IPS-NIHi11 (cell line): ENCODE measurements around the gene CHRD.

Source experiments
- DNase-seq: peaks from one replicate; pipeline ENCODE4 v3.0.0; 2012; ENCODE audit warnings: mixed read lengths, low spot score

CHRD gene

DNA sequence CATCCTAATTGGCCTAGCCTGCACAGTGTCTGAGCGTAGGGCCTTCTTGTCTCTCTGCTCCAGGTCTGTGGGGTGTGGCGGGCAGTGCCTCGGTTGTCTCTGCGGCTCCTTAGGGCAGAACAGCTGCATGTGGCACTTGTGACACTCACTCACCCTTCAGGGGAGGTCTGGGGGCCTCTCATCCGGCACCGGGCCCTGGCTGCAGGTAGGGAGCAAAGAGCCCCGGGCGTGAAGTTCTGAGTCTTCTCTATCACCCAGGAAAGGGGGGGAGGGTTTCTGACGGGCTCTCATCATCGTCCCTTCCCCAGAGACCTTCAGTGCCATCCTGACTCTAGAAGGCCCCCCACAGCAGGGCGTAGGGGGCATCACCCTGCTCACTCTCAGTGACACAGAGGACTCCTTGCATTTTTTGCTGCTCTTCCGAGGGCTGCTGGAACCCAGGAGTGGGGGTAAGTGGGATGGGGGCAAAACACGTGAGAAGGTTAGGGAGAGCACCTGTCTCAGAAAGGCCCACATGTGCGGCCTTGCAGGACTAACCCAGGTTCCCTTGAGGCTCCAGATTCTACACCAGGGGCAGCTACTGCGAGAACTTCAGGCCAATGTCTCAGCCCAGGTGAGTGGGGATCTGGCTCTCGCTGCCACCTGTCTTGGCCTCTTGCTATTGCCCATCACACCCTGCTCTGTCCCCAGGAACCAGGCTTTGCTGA lies 2.6 kb downstream of the CHRD start:
- no peak for DNase-seq

DNA sequence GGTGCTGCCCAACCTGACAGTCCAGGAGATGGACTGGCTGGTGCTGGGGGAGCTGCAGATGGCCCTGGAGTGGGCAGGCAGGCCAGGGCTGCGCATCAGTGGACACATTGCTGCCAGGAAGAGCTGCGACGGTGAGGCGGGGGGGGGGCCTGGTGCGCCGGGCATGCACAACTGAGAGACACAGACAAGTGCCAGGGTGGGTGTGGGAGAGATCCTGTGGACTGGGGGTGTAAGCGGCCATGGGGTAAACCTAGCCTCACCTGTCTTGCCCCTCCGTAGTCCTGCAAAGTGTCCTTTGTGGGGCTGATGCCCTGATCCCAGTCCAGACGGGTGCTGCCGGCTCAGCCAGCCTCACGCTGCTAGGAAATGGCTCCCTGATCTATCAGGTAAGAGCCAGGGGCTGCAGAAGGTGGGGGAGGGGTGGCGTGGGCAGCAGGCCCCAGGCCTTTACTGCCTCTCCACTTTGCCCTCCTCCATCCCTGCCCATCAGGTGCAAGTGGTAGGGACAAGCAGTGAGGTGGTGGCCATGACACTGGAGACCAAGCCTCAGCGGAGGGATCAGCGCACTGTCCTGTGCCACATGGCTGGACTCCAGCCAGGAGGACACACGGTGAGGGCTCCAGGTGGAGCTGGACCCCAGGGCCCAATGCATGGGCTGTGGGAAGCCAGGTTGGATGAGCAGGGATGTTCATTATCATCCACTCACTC lies 3.3 kb downstream of the CHRD start:
- DNase-seq: no peak

DNA sequence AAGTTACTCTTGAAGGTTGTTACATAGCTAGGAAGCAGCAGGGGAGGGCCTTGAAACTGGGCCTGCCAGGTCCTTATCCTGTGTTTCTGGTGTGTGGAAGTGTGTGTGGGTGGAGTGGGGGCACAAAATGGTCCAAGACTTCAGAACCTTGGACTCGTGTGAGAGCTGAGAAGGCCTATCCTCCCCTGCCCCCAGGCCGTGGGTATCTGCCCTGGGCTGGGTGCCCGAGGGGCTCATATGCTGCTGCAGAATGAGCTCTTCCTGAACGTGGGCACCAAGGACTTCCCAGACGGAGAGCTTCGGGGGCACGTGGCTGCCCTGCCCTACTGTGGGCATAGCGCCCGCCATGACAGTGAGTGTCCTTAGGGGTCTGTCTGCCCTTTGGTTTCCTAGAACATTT lies 4.5 kb downstream of the CHRD start:
- DNase-seq: no peak

DNA sequence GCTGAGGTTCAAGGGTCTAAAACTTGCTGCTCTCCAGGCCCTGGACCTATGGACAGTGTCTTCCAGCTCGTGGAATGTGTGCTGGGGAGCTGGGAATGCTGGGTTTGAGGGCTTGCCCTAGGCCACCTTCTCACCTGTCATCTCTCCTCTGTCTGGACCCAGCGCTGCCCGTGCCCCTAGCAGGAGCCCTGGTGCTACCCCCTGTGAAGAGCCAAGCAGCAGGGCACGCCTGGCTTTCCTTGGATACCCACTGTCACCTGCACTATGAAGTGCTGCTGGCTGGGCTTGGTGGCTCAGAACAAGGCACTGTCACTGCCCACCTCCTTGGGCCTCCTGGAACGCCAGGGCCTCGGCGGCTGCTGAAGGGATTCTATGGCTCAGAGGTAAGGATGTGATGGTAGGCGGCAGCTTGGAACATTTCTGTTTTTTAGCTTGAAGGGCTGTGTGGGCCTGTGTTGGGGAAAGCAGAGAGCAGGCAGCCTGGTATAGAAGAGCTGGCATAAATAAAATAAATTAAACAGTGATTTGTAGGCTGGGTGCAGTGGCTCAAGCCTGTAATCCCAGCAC lies 5.1 kb downstream of the CHRD start:
- DNase-seq: no peak

DNA sequence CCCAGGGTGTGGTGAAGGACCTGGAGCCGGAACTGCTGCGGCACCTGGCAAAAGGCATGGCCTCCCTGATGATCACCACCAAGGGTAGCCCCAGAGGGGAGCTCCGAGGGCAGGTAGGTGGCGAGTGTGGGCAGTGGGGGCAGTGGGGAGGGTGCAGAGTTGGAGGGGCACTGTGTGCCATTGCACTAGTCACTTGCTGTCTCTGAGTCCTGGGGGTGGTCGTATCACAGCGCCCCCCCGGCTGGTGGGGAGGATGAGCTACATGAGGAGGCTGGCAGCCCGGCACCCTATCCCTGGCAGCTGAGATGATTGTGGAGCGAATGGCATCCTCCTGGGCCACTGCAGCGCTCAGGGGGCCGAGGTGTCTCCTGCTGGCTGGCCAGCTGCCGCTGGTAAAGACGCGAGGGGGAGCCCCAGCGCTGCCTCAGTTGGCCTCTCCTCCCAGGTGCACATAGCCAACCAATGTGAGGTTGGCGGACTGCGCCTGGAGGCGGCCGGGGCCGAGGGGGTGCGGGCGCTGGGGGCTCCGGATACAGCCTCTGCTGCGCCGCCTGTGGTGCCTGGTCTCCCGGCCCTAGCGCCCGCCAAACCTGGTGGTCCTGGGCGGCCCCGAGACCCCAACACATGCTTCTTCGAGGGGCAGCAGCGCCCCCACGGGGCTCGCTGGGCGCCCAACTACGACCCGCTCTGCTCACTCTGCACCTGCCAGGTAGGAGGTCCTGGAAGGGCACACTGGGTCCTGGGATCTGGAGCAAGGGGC lies 6.4 kb downstream of the CHRD start:
- no peak for DNase-seq

DNA sequence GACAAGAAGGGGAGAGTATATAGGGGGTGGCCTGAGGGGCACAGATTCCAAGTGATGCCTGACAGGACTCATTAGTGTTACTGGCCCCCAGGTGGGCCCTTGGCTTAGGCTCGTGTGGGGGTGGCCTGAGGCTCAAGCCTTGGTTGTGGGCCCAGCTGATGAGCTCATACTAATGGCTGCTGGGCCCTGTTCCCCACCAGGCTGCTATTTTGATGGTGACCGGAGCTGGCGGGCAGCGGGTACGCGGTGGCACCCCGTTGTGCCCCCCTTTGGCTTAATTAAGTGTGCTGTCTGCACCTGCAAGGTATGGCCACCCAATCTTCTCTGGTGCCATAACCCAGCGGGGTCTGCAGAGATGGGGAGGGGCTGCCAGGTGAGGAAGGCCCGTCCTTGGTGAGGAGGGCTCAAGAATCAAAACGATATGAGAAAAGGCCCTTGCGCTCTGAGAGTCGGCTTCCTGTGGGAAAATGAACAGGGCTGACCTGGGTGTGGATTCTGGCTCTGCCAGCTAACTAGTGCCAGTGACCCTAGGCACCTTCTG lies 7.4 kb downstream of the CHRD start:
- DNase-seq: no peak

DNA sequence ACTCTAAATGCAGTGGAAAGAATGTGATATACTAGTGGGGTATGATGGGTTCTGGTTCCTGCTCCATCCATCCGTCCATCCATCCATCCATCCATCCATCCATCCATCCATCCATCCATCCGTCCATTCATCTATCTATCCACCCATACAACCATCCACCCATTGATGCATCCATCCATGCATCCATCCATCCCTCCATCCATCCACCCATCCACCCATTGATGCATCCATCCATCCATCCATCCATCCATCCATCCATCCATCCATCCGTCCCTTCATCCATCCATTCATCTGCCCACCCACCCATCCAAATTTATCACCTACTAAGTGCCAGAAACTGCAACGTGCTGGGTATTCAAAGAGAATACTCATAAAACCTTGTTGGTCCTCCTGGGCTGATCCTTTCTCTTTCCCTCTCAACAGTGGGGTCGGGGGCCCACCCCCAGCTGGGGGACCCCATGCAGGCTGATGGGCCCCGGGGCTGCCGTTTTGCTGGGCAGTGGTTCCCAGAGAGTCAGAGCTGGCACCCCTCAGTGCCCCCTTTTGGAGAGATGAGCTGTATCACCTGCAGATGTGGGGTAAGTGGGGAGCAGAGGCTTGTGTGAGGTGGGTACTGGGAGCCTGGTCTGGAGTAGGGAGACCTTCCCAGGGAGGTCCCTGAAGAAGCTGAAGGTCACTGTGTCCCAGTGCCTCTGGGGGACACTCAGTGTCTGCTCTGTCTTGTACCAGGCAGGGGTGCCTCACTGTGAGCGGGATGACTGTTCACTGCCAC lies 8.5 kb downstream of the CHRD start:
- no peak for DNase-seq

DNA sequence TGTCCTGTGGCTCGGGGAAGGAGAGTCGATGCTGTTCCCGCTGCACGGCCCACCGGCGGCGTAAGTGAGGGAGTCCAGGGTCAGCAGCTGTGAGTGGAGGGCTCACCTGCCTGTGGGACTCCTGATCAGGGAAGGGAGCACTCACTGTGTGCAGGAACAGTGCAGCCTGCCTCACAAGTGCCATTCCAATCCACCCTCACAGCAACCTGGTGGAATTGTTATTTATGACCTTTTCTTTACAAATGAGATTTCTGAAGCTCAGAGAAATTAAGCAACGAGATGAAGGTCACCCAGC lies 9.0 kb downstream of the CHRD start:
- DNase-seq: no peak

DNA sequence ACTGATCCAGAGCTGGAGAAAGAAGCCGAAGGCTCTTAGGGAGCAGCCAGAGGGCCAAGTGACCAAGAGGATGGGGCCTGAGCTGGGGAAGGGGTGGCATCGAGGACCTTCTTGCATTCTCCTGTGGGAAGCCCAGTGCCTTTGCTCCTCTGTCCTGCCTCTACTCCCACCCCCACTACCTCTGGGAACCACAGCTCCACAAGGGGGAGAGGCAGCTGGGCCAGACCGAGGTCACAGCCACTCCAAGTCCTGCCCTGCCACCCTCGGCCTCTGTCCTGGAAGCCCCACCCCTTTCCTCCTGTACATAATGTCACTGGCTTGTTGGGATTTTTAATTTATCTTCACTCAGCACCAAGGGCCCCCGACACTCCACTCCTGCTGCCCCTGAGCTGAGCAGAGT lies 9.5 kb downstream of the CHRD start:
- no peak for DNase-seq

DNA sequence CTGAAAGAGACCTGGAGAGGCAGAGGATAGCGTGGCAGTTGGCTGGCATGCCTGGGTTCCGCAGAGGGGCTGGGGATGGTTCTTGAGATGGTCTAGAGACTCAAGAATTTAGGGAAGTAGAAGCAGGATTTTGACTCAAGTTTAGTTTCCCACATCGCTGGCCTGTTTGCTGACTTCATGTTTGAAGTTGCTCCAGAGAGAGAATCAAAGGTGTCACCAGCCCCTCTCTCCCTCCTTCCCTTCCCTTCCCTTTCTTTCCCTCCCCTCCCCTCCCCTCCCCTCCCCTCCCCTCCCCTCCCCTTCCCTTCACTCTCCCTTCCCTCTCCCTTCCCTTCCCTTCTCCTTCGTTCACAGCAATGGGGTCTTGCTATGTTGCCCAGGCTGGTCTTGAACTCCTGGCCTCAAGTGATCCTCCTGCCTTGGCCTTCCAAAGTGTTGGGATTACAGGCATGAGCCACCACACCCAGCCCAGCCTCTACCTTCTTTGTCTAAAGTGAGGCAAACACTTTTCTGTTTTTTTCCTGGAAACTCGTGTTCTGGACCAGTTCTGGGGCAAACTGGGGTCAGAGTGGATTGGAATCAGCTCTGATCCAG lies 10.2 kb downstream of the CHRD start:
- no peak for DNase-seq

DNA sequence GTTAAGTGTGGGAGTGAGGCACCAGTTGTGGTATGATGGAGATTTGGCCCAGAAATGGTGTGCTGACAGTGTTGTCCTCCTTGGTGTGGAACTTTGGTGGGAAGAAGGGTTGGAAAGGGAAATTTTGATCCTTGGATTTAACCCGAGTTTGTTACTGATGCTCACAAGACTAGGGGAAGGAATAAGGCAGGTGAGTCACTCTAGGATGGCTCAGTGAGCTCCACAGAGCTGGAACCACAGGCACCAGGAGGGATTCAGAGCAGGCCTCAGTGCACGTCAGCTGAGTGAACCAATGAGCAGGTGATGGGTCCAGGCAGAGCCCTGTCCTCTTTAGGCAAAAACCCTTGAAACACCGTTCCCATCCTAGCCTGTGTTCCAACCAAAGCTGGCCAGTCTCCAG lies 11.4 kb downstream of the CHRD start:
- DNase-seq: no peak

DNA sequence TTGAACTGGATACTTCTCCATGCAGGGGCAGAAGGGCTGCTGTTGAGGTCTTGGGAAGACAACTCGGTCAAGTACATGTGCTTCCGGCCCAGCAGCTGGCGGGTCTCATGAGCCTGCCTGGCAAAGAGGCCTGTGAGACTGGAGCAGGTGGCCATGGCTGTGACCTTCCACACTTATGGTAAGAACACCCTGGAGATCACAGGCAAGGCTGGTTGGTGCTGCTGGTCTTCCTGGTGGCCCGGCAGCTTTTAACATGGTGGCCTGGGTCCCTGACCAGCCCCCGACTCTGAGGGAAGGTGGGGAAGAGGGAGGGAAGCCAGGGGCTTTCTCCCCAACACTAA lies 15.4 kb downstream of the CHRD start:
- DNase-seq: no peak

DNA sequence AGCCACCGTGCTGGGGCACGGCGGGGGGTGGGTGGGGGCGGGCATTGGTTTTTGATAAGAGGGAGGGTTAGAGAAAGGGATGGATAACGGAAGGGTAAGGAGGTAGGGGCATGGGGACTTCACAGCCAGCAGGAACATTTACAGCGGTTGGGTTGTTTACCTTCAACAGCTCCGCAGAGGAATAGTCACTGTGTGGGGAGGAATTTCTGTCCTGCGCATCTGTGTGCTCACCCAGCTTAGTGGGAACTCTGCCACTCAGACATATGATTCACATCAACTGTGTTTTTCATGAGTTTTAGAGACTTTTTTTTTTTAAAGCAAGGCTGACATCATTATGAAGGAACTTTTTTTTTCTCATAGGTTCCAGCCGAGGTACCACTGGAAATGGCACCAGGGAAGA lies 19.6 kb downstream of the CHRD start:
- DNase-seq: no peak

DNA sequence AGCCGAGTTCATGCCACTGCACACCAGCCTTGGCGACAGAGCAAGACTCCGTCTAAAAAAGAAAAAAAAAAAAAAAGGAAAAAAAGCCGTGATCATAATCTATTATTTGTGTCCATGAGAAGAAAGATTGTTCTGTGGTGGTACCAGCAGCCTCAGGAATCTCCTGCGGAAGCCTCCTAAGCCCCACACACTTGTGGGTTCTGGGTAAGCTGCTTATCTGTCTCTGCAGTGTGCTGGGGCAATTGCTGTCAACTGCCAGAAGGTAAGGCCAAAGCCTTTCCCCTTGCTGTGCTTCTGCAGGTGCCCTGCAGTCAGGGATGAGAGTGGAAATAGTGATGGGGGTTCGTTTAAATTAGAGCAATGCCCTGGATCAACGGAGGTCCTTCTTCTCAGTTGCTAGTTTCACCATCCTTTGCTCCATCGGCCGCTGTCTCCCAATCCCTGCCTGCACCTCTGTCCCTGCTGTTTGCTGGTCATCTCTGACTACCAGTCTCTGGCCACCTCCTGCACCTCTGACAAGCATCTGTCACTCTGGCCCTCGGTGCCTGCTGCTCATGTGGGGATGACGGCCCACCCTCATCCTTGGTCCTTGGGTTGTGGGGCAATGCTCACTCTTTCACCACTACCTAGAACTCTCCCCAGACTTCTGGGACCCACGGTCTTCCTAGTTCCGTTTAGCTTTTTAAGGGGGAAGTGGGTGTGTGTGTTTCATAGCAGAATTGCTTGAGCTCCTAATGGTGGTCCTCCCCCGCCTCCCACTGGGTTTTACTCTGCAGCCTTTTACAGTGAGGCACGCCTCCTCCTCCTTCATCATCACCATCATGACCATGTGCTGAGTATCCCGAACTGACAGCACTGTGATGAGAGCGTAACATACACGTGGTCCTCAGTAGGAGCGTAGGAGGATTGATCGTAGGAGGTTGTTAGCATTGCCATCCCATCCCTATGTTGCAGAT lies 25.5 kb downstream of the CHRD start:
- DNase-seq: no peak

DNA sequence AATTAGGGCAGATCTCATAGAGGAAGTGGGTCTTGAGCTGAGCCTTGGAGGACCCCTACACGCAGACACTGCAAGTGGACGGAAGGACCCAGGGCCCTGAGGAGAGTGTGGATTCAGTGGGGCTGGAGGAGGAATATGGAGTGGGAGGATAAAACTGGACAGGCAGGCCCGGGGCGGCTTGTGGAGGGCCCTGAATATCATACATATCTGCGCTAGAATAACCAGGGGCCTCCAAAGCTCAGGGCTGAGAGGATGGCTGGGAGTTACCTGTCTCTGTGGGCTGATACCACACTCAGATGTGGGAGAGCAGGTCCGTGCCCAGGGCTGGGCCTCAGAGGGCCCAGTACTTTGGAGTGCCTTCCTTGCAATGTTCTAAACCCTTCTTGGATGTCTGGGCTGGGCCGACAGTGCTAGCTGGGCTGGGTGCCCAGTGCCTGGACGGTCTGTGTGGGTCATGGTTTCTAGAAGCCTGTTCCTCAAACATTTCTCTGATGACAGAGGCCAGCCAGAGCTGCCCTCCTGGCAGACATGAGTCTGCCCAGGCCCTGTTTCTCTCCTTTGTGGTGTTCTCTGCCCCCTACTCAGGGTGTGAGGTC lies 29.6 kb downstream of the CHRD start:
- no peak for DNase-seq

DNA sequence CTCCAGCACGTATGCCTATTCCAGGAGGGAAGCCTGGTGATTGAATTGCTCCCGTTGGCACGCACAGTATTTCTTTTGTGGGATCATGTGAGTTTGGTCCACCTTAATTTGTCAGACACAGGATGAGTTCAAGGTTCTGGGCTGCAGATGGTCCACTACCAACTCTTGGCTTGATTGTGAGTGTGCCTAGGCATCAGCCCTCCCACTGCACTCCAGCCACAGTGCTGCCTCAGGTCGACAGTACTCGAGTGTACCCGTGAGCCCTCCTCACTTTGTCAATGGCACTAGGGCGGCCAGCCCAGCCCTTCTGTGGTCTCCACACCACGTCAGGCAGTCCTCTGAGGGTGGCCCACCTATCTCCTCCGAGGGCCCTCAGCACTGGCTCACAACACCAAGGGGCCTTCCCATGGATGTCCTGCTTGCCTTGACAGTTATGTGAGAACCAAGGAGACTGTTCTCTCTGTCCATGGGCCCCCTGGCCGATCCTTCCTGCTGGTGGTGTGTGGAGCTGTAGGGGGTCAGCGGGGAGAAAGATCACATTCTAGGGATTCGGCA lies 30.2 kb downstream of the CHRD start:
- DNase-seq: no peak

DNA sequence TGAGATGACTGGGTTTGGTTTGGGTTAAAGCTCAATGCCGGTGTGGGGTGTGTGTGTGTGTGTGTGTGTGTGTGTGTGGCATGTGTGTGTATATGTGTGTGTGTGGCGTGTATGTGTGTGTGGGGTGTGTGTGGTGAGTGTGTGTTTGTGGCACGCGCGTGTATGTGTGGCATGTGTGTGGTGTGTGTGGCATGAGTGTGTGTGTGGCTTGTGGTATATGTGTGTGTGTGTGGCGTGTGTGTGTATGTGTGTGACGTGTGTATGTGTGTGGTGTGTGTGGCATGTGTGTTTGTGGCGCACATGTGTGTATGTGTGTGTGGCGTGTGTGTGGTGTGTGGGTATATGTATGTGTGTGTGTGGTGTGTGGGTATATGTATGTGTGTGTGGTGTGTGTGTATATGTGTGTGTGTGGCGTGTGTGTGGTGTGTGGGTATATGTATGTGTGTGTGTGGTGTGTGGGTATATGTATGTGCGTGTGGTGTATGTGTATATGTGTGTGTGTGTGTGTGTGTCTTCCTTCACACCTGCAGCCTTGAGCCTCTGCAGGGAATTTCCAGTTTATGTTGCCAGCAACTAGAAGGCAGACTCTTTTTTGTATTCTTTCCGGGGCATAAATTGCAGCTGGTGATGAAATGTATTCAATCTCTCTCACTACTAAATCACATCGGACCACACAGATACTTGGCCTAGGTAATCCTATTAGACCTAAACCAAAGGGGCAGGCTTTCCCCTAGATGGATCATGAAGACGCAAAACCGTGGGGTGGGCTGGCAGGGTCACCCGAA lies 34.8 kb downstream of the CHRD start:
- no peak for DNase-seq

DNA sequence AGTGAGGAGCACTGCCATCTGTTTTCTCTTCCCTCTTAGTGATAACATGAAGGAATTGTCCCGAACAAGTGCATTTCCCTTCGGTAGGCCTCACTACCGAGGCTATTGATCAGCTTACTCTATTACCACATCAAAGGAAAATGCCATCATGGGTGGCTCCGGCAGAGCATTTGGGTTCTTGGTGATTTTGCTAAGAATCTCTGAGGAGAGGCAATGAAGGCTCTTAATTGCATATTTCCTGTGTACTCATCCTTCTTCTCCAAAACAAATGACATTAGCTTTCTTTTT lies 35.3 kb downstream of the CHRD start:
- no peak for DNase-seq

DNA sequence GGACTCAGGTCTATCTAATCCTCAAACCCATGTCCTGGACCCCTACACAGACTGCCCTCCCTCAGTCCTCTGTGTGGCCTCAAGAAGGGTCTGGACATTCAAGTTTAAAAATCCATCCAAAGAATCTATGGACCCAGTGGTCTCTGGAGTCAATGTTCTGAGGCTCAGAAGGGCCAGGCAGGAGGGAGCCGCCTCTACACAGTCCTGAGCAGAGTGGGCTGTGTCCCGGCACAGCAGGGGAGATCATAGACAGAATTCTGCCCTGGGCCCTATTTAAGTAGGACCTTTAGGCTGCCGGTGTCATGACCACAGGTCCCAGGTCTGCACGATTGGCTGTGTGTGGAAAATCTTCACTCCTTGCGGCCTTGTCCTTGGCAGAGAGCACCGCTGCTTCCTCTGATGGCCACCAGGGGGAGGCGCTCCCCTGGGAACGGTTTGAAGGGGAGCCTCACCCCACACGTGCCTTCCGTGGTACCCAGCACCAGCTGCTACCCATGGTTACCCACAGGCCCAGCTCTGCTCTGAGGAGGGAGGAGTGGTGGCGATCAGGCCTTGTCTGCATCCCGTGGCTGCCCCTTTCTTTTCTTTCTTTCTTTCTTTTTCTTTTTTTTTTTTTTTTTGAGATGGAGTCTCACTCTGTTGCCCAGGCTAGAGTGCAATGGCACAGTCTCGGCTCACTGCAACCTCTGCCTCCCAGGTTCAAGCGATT lies 37.9 kb downstream of the CHRD start:
- peak; percentile 88 for DNase-seq
